Retinal pigment epithelial cell (primary cell): ENCODE results near the gene LYL1.
A peak's percentile ranks its signal among the peaks of the same experiment; 100 is the strongest.

ENCODE experiments used
- DNase-seq: peaks from one replicate; pipeline ENCODE4 v3.0.0-alpha.2; 2010; ENCODE audit warnings: low read depth
- H3K4me3 ChIP-seq: 2 replicates; pipeline ENCODE4 v1.5.1; 2011; ENCODE audit warnings: mild to moderate bottlenecking, low read length, control low read depth, moderate library complexity
- CTCF ChIP-seq: conservative IDR thresholded peaks from 2 replicates; pipeline ENCODE4 v1.5.1; 2011; ENCODE audit warnings: low read depth, low read length, control low read depth, inconsistent platforms

LYL1 gene

GRCh38 chr19:13083627-13084026 lies 19.0 kb downstream of the LYL1 start:
- no peak for DNase-seq
- no peak for TF ChIP-seq CTCF
- no peak overlapping the region for H3K4me3 ChIP-seq

- no peak overlapping the region for H3K4me3 ChIP-seq
- DNase-seq: no peak
- TF ChIP-seq CTCF: no peak
These were observed 19.7 kb downstream of the LYL1 start for GRCh38 chr19:13083008-13083404.

- TF ChIP-seq CTCF: peak; percentile 57
- no peak for DNase-seq
- no peak overlapping the region for H3K4me3 ChIP-seq
These were observed 20.3 kb downstream of the LYL1 start for GRCh38 chr19:13082192-13083007.

GRCh38 chr19:13079542-13079986 lies 23.1 kb downstream of the LYL1 start:
- H3K4me3 ChIP-seq: no peak overlapping the region
- no peak for DNase-seq

GRCh38 chr19:13078897-13079541 lies 23.6 kb downstream of the LYL1 start:
- DNase-seq: no peak
- H3K4me3 ChIP-seq: no peak overlapping the region
- TF ChIP-seq CTCF: no peak

More at GRCh38 chr19:13079542-13079986, 23.1 kb downstream of the LYL1 start:
- TF ChIP-seq CTCF: no peak

- H3K4me3 ChIP-seq: no peak overlapping the region
- no peak for TF ChIP-seq CTCF
- DNase-seq: no peak
These were observed 24.3 kb downstream of the LYL1 start for GRCh38 chr19:13078381-13078780.

GRCh38 chr19:13077240-13077639 lies 25.4 kb downstream of the LYL1 start:
- DNase-seq: no peak
- no peak for TF ChIP-seq CTCF
- no peak overlapping the region for H3K4me3 ChIP-seq
